ENCODE results near the gene NFATC1.

The NFATC1 gene

DNA sequence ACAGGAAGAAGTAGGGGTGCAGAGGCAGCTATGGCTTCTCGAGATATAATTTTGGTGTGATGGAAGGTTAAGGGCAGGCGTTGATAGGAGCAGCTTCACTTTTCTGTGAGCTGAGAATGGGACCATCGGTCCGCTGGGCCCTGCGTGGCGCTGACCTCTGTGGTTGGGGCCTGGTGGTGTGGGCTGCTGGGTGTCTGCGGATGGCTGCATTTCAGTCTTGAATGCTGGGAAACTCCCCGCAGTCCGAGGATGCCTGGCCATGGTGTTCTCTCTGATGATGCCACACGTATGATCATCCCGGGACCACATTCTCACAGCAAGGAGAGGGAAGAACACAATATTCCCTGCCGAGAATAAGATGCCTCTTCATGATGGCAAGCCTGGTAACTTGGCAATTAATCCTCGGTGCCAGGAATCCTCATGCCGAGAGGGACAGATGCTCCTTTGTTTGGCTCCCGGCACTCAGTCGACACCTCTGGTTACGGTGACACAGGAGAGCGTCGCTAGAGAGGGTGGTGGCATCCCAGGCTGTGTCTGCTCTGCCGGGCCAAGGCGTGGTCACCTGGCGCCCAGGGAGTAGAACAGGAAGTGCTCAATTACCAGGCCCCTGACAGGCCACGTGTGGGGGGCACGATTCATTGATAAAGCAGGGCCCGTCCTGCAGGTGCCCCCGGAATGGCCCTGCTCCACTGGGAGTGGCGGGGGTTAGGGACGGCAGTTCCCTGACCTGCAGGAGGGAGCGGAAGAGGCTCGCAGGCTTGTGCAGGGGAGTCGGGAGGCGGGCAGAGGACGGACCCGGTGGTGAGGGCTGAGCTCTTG lies 164.5 kb downstream of the NFATC1 start:
- no peak for DNase-seq

DNA sequence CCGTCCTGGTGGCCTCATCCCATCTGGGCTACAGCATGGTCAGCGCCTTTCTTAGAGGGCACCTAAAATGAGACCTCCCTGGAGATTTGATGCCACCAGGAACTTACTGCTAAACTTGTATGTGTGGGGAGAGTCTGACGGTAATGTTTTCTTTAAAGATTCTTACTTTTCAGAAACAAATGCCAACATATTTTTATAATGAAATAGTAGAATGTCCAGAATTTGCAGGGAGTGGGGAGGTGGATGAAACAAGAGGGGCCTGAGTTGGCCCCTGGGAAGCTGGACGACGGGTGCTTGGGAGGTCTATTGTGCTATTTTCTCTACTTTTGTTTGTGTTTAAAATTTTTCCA lies 165.1 kb downstream of the NFATC1 start:
- no peak for DNase-seq

DNA sequence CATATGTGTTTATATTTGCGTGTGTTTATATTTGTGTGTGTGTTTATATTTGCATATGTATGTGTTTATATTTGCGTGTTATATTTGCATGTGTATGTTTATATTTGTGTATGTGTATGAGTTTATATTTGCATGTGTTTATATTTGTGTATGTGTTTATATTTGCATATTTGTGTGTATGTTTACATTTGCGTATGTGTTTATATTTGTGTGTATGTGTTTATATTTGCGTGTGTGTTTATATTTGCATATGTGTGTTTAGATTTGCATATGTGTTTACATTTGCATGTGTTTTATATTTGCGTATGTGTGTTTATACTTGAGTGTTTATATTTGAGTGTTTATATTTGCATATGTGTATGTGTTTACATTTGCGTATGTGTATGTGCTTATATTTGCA lies 168.2 kb downstream of the NFATC1 start:
- DNase-seq = no peak

DNA sequence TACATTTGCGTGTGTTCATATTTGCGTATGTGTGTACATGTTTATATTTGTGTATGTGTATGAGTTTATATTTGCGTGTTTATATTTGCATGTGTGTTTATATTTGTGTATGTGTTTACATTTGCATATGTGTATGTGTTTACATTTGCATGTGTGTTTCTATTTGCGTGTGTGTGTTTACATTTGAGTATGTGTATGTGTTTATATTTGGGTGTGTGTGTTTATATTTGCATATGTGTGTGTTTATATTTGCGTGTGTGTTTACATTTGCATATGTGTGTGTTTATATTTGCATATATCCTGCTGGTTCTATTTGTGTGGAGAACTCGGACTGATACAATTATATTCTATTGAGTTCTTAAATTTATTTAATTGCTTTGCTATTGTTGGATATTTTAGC lies 168.7 kb downstream of the NFATC1 start:
- DNase-seq = no peak

DNA sequence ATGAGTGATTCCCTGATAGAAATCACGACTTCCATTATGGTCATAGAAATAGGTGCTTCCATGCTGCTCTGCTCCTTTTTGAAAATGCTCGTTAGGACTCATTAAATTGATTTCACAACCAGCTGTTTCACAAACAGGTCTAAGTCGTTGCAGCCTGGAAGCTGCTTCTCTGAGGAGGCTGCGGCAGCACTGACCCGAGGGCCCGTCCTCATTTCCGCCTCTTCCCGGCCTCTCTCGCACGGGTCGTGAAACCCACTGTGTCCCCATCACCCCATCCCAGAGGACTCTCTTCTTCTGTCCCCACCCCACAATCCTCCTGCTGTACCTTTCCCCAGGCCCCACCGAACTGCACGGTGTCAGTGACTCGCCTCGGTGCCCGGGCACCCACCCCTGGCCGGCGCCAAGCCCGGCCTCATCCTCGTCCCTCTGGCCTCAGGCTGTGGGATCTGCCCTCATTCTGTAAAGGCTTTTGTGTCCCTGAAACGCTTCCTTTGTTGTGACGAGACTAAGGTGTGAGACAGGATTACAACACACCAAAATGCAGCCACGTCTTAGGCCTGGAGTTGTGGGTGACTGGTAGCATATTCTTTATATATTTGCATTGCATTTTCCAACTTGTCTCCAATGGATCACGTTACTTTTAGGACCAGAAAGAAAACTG lies 171.2 kb downstream of the NFATC1 start:
- DNase-seq = no peak

DNA sequence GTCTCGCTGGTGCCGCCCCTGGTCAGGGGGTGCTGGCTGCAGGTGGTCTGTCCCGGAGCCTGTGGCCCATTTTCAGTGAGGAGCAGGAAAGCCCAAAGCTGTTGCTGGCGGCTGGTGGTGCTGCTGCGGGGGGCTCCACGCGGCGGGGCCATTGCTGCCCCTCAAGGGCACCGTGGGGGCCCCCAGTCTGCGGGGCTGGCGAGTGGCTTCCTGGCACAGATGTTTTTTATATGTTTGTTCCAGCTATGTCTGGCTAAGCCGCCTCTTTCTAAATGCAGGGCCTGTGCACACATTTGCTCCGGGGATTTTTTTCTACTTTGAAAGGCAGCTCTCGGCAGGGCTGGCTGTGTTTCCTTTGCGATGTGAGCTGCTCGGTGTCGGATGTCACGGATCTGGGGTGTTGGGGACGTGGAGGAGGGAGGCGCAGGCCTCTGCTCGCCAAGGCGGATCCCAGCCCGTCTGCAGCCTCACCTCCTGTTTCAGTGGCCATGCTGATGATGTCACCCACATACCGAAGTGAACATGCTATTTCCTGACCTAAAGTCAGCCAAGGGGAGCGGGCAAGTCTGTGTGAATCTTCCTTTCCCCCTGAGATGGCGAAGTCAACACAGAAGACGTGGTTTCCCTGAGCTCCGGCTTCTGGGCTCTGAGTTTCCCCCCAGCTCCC lies 171.9 kb downstream of the NFATC1 start:
- no peak for DNase-seq

DNA sequence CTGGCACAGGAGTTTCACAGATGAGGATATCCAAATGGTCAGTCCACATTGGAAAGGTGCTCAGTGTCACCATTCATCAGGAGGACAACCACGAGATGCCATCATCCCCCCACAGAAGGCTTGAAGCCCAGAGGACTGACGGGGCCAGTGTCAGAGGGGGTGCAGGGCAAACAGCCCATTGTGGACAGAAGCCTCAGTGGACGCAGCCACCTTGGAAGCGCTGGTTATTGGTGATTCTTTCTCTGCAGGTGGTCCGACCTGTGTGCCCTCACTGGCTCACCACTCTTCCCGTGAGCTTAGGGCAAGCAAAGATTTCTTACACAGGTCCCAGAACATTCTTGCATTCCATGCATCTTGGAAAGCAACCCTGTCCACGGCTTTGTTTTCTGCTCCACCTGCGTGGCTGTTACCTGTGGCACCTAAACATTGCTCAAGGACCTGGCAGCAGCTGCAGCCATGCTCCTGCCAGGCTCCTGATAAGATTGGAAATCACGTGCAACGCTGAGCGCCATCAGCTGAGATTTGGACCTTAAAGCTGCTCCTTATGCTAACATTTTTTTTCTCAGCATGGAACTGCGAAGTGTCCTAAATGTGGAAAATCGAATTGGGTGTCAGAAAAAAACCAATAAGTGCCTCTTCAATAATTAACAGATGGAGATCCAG lies 172.9 kb downstream of the NFATC1 start:
- no peak for DNase-seq

DNA sequence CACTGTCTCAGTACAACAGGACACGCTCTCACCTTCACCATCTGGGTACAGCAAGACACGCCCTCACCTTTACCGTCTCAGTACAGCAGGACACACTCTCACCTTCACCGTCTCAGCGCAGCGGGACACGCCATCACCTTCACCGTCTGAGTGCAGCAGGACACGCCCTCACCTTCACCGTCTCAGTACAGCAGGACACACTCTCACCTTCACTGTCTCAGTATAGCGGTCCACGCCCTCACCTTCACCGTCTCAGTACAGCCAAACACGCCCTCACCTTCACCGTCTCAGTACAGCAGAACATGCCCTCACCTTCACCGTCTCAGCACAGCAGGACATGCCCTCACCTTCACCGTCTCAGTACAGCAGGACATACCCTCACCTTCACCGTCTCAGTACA lies 174.0 kb downstream of the NFATC1 start:
- peak; percentile 63 for DNase-seq

DNA sequence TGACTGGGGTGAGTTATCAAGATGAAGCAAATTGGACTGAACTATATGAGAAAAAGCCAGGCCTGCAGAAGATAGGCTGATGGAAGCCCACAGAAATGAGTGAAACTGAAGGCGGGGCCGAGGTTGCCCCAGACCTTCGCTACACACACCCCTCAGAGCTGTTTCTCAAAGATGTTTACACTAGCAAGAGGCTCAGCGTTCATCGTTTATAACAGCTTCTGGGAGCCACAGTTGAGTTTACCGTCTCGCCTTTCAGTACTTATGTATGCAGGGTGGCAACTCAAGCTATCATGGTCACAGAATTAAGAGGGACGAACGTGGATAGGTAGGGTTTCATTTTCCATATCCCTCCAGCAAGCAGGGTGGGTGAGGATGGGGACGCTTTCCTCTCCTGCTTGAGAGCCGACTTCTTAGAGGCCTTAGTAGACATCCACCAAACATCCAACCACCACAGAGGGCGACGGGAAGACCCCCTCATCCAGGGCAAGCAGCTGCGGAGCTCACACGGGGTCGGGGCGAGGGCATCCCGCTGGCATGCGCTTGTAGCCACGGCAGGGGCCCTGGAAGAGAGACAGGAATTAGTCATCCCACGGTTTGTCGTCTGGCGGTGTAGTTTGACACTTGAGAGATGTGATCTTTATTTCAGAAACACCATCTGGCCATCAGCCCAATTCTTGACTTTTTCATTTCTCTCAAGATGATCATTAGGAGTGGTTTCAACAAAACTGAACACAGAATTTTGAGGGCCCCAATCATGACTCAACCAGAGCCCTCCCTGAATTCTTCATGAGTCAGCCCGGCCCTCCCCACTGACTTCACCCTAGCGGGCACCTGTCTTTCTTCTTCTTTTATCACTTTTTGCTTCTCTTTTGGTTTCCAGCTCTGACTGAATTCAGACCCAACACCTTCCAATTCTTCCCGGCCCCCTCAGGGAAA lies 174.8 kb downstream of the NFATC1 start:
- peak; percentile 85 for DNase-seq

DNA sequence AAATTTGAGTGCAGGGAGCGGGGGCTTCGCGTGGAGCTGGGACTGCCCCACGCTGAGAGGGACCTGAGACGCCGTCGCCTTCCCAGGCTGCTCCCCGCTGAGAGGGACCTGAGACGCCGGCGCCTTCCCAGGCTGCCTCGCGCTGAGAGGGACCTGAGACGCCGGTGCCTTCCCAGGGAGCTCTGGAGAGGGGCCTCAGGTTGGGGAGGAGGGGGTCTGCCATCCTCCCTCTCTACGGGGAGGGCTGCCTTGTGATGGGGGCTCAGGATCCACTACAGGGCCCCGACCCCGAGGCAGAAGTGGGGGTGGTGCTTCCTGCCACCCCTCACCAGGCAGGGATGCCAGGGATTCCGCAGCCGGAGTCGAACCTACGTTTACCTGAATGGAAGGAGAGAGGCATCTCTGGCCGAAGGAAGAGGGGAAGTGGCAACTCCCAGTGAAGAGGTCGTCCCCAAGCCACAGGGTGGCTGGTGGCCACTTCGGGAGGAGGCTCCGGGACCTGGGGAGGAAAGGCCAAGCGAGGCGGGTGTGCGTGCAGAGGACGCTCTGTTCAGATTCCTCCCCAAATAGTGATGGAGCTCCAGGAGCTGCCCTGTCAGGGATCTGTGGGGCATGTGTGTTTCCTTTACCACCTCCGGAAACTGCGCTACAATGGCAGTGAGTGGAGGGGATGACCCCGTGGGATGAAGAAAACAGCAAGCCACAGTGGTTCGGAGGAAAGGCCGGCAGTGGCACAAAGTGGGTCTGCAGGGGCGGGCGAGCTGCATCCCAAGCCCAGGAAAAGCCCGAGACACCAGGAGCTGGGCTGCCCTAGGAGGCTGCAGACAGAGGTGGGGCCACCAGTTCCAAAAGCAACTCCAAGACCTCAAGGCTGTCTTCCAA lies 175.7 kb downstream of the NFATC1 start:
- no peak for DNase-seq

DNA sequence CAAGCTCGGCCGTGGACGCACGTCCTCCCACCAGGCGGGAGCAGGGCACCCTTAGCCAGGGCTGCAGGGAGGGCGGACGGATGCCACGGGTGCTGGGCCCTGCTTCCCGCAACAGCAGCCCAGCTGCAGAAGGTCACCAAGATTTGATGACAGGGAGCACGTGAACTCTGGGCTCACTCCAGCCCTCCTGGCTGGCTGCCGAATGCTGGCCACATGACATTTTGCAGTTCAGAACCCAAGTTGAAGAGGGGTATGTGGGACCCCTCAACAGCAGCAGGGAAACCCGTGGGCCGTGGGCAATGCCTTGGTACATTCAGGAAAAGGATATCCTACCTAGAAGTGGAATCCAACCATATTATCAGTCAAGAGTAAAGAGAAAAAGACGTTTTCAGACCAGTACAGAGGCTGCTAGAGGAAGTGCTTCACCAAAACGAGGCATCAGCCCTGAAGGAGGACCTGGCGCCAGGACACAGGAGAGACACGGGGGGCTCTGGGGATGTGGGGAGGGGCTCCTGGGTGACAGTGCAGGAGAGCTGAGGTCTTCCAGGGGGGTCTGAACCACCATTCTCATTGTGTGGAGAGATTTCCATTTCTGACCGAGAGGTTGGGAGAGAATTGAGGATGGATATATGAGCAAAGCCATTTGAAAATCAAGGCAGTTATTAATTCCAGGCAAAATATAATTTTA lies 176.5 kb downstream of the NFATC1 start:
- DNase-seq = no peak

DNA sequence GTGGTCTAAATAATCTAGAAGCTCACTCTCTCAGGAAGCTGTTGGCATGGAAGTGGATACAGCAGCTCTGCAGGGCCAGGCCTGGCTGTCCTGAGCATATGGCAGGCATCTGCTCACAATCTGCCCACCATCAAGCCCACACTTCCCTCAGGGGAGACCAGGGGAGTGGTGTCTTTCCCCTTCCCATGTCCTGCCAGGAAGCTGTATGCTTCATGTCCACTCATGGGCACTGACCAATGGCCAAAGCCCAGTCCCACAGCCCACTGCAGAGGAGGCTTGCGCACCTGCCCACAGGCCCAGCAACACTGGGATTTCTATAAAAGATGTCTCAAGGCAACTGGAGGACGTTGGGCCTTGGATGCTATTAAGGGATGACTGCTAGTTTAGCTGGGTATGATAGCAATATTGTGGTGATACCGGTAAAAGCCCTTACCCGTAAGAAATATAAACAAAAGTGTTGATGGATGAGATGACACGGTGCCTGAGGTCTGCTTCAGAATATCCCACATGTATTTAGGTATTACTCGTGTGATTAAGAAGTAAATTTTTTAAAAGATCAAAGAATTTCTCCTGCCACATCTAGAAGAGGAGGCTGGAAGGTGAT lies 177.2 kb downstream of the NFATC1 start:
- no peak for DNase-seq

DNA sequence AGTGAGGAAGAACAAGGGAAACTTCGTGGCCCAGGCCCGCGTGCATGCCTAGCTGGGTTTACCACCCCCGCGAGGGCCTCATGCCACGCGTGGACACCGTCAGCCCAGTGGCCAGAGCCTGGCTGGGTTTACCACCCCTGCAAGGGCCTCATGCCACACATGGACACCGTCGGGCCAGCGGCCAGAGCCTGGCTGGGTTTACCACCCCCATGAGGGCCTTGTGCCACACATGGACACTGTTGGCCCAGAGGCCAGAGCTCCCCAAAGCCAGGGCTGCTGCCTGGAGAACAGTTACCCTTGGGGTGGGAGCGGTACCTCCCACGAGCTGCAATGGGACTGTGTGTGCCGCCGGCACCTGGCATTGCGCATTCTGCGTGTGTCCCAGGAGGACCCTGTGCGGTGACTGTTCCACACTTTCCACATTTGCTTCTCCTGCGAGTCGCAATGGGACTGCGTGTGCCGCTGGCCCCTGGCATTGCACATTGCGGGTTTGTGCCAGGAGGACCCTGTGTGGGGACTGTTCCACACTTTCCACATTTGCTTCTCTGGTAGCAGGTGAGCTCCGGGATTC lies 178.3 kb downstream of the NFATC1 start:
- no peak for DNase-seq

DNA sequence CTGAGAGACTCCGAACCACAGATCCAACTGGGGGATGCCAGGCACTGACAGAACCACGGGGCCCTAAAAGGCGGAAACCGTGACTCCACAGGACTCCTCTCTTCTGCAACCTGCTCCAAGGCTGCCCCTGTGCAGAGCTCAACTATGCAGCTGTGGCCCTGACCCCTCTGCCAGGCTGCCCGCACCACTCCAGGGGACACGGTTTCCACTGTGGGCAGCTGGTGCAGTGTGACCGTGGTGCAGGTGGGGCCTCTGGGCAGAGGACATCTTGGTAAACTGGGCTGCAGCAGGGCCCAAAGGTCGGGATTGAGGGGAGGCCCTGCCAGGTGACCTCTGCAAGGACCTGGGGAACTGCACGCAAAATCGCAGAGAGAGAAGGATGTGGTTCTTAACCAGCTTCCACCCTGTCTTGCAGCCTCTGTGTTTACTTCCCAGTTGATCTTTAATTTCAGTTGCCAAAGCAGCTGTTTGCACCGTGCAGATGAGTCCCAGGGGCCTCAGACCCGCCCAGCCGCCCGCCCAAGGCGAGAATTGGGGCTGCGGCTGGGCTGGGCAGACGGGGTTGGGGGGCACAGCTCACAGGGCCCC lies 179.3 kb downstream of the NFATC1 start:
- no peak for DNase-seq

DNA sequence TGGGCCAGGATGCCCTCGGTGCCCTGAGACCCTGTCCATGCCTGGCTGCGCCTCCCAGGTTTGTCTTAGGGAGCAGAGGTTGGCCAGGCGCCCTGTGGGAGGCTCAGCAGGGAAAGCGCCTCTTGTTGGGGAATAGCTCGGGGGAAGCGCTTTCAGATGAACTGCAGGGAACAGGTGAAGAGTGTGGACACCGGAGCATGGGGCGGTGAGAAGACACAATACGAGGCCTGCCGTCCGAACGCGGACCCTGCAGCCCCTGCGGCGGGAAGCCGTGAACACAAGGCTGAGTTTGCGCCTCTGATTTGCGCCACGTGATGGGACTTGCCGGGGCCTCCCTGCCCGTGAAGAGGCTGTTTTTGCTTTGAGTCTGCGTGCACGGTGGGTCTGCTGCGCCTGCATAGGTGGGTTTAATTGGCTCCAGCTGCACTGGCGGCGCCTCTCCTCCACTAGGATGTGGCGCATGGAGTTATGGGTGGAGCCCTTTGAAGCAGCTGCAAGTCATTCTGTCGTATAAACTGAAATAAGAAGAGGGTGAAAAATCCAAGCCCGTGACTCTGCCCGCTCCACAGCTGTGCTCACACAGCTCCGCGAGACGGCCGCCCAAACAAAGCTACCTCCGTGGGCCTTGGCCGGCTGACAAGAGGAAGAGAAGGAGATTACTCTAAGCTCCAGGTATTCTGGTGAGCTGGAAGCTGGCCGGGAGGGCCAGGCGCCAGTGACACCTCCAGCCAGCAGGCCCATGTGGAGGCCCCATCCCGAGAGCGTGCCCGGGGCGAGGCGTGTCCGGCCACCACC lies 180.4 kb downstream of the NFATC1 start:
- peak; percentile 94 for DNase-seq

DNA sequence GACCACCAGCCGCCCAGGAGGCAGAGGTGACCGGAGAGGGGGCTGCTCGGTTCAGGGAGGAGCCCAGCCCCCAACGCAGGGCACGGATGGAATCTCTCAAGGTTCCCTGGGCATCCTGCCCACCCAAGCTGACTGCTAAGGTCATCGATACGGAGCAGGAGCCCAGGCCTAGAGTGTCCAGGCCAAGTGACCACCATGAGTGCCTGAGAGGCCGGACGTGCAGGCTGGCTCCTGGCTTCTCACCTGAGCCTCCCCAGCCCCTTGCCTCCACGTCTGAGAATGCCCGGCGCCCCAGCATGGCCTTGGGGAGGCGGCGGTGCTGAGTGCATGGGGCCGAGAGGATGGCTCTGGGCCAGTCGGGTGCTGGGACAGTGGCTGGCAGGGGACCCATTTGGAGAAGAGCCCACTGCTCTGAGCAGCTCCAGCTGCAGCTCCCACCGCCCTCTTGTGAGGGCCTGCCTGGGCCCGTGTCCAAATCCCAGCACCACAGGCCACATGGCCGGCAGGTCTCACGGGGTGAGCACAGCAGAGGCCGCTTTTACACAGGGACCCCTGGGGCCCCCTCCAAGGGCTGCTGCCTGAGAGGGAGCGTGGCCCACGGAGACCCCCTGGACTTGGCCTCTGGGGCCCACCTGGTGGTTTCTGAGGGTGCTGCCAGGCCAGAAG lies 181.1 kb downstream of the NFATC1 start:
- peak; percentile 81 for DNase-seq

DNA sequence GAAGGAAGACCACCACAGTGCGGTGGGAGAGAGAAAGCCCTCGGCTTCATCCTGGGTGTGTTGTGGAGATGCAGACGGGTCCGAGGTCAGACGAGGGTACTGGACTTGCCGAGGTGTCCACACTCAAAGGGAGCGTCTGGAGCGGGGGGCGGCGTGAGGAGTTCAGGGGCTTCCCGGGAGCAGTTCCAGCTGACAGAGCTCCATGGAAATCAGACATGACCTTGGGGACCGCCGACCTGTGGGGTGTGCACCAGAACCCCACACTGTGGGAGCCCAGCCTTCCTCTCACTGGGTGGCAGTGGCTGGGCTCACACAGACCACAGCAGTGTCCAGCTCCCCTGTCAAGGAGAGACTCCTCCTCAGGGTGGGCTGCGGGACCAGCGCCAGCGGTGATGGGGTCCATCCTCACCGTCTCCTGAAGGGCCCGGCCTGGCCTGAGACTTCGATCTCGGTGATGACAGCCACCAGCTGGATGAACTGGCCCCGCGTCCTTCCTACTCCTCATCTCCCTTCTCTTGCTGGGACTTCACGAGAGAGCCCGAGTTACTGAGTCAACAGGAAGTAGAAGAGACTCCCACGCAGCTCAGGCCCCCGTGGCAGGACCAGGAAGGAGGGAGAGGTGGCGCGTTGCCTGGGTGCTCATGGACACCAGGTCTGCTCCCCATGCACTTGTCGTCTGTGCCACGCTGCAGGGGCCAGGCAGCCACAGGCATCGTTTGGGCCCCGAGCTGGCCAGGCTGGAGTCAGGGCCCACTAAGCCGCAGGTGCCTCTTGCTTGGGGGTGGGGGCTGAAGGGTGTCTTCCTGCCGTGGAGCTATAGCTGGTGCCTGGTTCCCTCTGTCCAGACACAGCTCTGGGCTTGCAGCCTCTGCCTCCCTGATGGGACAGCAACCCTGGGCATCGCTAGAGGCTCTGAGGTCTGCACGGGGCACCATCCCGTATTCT lies 182.0 kb downstream of the NFATC1 start:
- DNase-seq = no peak
